Effector memory CD8-positive, alpha-beta T cell (primary cell): ENCODE data around the gene DCAF16.
"Not testable (repeated sequence)": the region's sequence is repeated elsewhere in the genome, so short reads cannot be mapped to it uniquely, and the experiment has no call there.

Experiments used
- ATAC-seq: fragments of 150-1000 bp; cut with Tn5 transposase; replicated peaks from 2 replicates; pipeline ENCODE4 v1.10.0; 2021; ENCODE audit warnings: mild to moderate bottlenecking, moderate library complexity
- DNase-seq, 3 experiments: peaks; one replicate each; pipeline ENCODE4 v3.0.0; 2021
- H3K27ac Mint-ChIP-seq, 2 donors: one replicate each; pipeline ENCODE4 v1.8.0; 2022; ENCODE audit warnings: mild to moderate bottlenecking in 2 of 2, mixed read lengths in 2 of 2, moderate library complexity in 2 of 2
- H3K27me3 Mint-ChIP-seq, 2 donors: one replicate each; pipeline ENCODE4 v1.8.0; 2022; ENCODE audit warnings: mixed read lengths in 2 of 2
- H3K36me3 Mint-ChIP-seq: one replicate; pipeline ENCODE4 v1.8.0; 2022; ENCODE audit warnings: mild to moderate bottlenecking, moderate library complexity, mixed read lengths; ENCODE audit not compliant: insufficient read depth
- H3K4me1 Mint-ChIP-seq, 2 donors: one replicate each; pipeline ENCODE4 v1.8.0; 2022; ENCODE audit warnings: low read depth in 2 of 2, mixed read lengths in 2 of 2
- H3K4me3 Mint-ChIP-seq, 2 donors: one replicate each; pipeline ENCODE4 v1.8.0; 2022; ENCODE audit warnings: mild to moderate bottlenecking in 2 of 2, mixed read lengths in 2 of 2, moderate library complexity in 2 of 2
- H3K9me3 Mint-ChIP-seq, 2 donors: one replicate each; pipeline ENCODE4 v1.8.0; 2022; ENCODE audit warnings: mixed read lengths in 2 of 2
- total RNA-seq, 9 experiments: gene quantifications; one replicate each; lab custom pipeline; 2026; lab: John Stamatoyannopoulos, UW

The DCAF16 gene
- 58.8 to 101 (median 69.7) reads per million in 9 experiments for total RNA-seq

GRCh38 chr4:17810260-17811077 lies at the start of gene DCAF16, which contains the start of gene NCAPG:
Gene DCAF16, minus strand, starts transcription at chr4:17810757. Its CDS starts 6,616 bp downstream, at chr4:17804141.
Gene NCAPG, plus strand, starts transcription at chr4:17810979. Its CDS starts 99 bp downstream, at chr4:17811078.
- H3K27ac Mint-ChIP-seq: peak within 1 kb of the TSS; percentile 97 to 98
- no peaks in the 10 kb centered on the region for H3K9me3 Mint-ChIP-seq
- peaks cover 36 to 60% of the 10 kb centered on the region in 2 donors for H3K4me1 Mint-ChIP-seq
- no peaks in the 10 kb centered on the region for H3K27me3 Mint-ChIP-seq
- peaks cover 15% of the 10 kb centered on the region for H3K36me3 Mint-ChIP-seq
- peak within 1 kb of the TSS; percentile 90 to 93 for H3K4me3 Mint-ChIP-seq
- DNase-seq: peak; percentile 99 to 100 (median 99)
- ATAC-seq: peak; percentile 88

GRCh38 chr4:17859793-17860406 lies 49.3 kb upstream of the DCAF16 start:
- no peak for DNase-seq
- Mint-ChIP-seq H3K27me3 (no peaks in the 10 kb centered on the region), H3K36me3 (no peaks in the 10 kb centered on the region), H3K27ac (no peak overlapping the region), H3K4me3 (no peak overlapping the region), H3K4me1 (no peaks in the 10 kb centered on the region), H3K9me3 (peaks cover 2 to 9% of the 10 kb centered on the region in 2 donors)
- no peak for ATAC-seq

GRCh38 chr4:17854036-17854435 lies 43.5 kb upstream of the DCAF16 start:
- no peaks in the 10 kb centered on the region for H3K36me3 Mint-ChIP-seq
- H3K27ac Mint-ChIP-seq: no peak overlapping the region
- H3K4me3 Mint-ChIP-seq: no peak overlapping the region
- DNase-seq: no peak
- no peak for ATAC-seq
- no peaks in the 10 kb centered on the region for H3K27me3 Mint-ChIP-seq
- H3K4me1 Mint-ChIP-seq: no peaks in the 10 kb centered on the region
- H3K9me3 Mint-ChIP-seq: peaks cover 0 to 2% of the 10 kb centered on the region in 2 donors

- Mint-ChIP-seq H3K36me3 (no peaks in the 10 kb centered on the region), H3K9me3 (no peaks in the 10 kb centered on the region), H3K4me1 (no peaks in the 10 kb centered on the region), H3K27ac (no peak overlapping the region), H3K27me3 (no peaks in the 10 kb centered on the region), H3K4me3 (no peak overlapping the region)
- DNase-seq (no peak), ATAC-seq (no peak)
Measured at GRCh38 chr4:17851959-17852358, 41.4 kb upstream of the DCAF16 start.

- ATAC-seq, DNase-seq, H3K9me3 Mint-ChIP-seq, H3K4me1 Mint-ChIP-seq, H3K4me3 Mint-ChIP-seq, H3K27ac Mint-ChIP-seq, H3K36me3 Mint-ChIP-seq, H3K27me3 Mint-ChIP-seq: not testable (repeated sequence)
Measured at GRCh38 chr4:17850295-17850694, 39.7 kb upstream of the DCAF16 start.

- H3K36me3 Mint-ChIP-seq: no peaks in the 10 kb centered on the region
- H3K4me3 Mint-ChIP-seq: no peak overlapping the region
- H3K27me3 Mint-ChIP-seq: no peaks in the 10 kb centered on the region
- no peaks in the 10 kb centered on the region for H3K4me1 Mint-ChIP-seq
- H3K9me3 Mint-ChIP-seq: no peaks in the 10 kb centered on the region
- H3K27ac Mint-ChIP-seq: no peak overlapping the region
- ATAC-seq (no peak), DNase-seq (no peak)
Measured at GRCh38 chr4:17846266-17846665, 35.7 kb upstream of the DCAF16 start.

- Mint-ChIP-seq H3K27ac (peak overlapping the region in 1 of 2 donors; percentile 87), H3K27me3 (no peaks in the 10 kb centered on the region), H3K9me3 (no peaks in the 10 kb centered on the region), H3K4me1 (peaks cover 3 to 10% of the 10 kb centered on the region in 2 donors), H3K4me3 (peak overlapping the region; percentile 12 to 28), H3K36me3 (no peaks in the 10 kb centered on the region)
- peak; percentile 29 for ATAC-seq
- no peak for DNase-seq
Measured at GRCh38 chr4:17823871-17824669, 13.5 kb upstream of the DCAF16 start.

- H3K9me3 Mint-ChIP-seq: no peaks in the 10 kb centered on the region
- peak; percentile 90 for ATAC-seq
- DNase-seq: no peak
- peaks cover 1 to 3% of the 10 kb centered on the region in 2 donors for H3K4me1 Mint-ChIP-seq
- H3K27me3 Mint-ChIP-seq: no peaks in the 10 kb centered on the region
- H3K27ac Mint-ChIP-seq: no peak overlapping the region
- peaks cover 3% of the 10 kb centered on the region for H3K36me3 Mint-ChIP-seq
- peak overlapping the region; percentile 24 to 30 for H3K4me3 Mint-ChIP-seq
Measured at GRCh38 chr4:17817027-17817426, 6.5 kb upstream of the DCAF16 start.

- Mint-ChIP-seq H3K36me3 (peaks cover 3% of the 10 kb centered on the region), H3K27me3 (no peaks in the 10 kb centered on the region), H3K4me3 (no peak overlapping the region), H3K4me1 (peaks cover 6 to 10% of the 10 kb centered on the region in 2 donors), H3K9me3 (no peaks in the 10 kb centered on the region), H3K27ac (no peak overlapping the region)
- no peak for DNase-seq
- no peak for ATAC-seq
Measured at GRCh38 chr4:17816142-17816541, 5.6 kb upstream of the DCAF16 start.

GRCh38 chr4:17814140-17814539 lies 3.6 kb upstream of the DCAF16 start:
- peaks cover 13% of the 10 kb centered on the region for H3K36me3 Mint-ChIP-seq
- H3K4me3 Mint-ChIP-seq: no peak overlapping the region
- H3K27ac Mint-ChIP-seq: no peak overlapping the region
- no peaks in the 10 kb centered on the region for H3K27me3 Mint-ChIP-seq
- no peaks in the 10 kb centered on the region for H3K9me3 Mint-ChIP-seq
- peaks cover 19 to 27% of the 10 kb centered on the region in 2 donors for H3K4me1 Mint-ChIP-seq
- ATAC-seq (no peak), DNase-seq (no peak)

GRCh38 chr4:17812801-17813200 lies 2.2 kb upstream of the DCAF16 start:
- peak overlapping the region in 1 of 2 donors; percentile 90 for H3K4me3 Mint-ChIP-seq
- DNase-seq (no peak), ATAC-seq (no peak)
- no peaks in the 10 kb centered on the region for H3K9me3 Mint-ChIP-seq
- H3K27ac Mint-ChIP-seq: no peak overlapping the region
- H3K36me3 Mint-ChIP-seq: peaks cover 18% of the 10 kb centered on the region
- no peaks in the 10 kb centered on the region for H3K27me3 Mint-ChIP-seq
- peaks cover 24 to 37% of the 10 kb centered on the region in 2 donors for H3K4me1 Mint-ChIP-seq

GRCh38 chr4:17812125-17812524 lies 1.6 kb upstream of the DCAF16 start:
- no peak for DNase-seq
- peak overlapping the region; percentile 90 to 93 for H3K4me3 Mint-ChIP-seq
- H3K36me3 Mint-ChIP-seq: peaks cover 18% of the 10 kb centered on the region
- H3K9me3 Mint-ChIP-seq: no peaks in the 10 kb centered on the region
- no peaks in the 10 kb centered on the region for H3K27me3 Mint-ChIP-seq
- peaks cover 29 to 44% of the 10 kb centered on the region in 2 donors for H3K4me1 Mint-ChIP-seq
- peak overlapping the region in 1 of 2 donors; percentile 97 for H3K27ac Mint-ChIP-seq
- no peak for ATAC-seq

- H3K4me1 Mint-ChIP-seq: peaks cover 32 to 53% of the 10 kb centered on the region in 2 donors
- no peaks in the 10 kb centered on the region for H3K9me3 Mint-ChIP-seq
- peaks cover 18% of the 10 kb centered on the region for H3K36me3 Mint-ChIP-seq
- DNase-seq (peak in 1 of 3 experiments; percentile 9), ATAC-seq (peak; percentile 10)
- H3K4me3 Mint-ChIP-seq: peak overlapping the region; percentile 90 to 93
- H3K27ac Mint-ChIP-seq: peak overlapping the region; percentile 97 to 98
- no peaks in the 10 kb centered on the region for H3K27me3 Mint-ChIP-seq
Measured at GRCh38 chr4:17811078-17811603, 584 bp upstream of the DCAF16 start.
